MM.1S (cell line): ENCODE measurements around the gene GAPDHS.
A peak's percentile ranks its signal among the peaks of the same experiment; 100 is the strongest.

Experiments used
- CTCF ChIP-seq: fragments of 300-600 bp; sonication (generic); IDR thresholded peaks from 2 replicates; pipeline ENCODE4 v1.5.1; 2016; ENCODE audit warnings: antibody characterized with exemption, low read length, mixed read lengths
- EZH2 ChIP-seq: fragments of 300-600 bp; sonication (generic); optimal IDR thresholded peaks from 2 replicates; pipeline ENCODE3; 2017; ENCODE audit warnings: low read depth, mild to moderate bottlenecking, antibody characterized with exemption, low read length, mixed read lengths
- EZH2phosphoT487 ChIP-seq: fragments of 300-600 bp; sonication (generic); IDR thresholded peaks from 2 replicates; pipeline ENCODE4 v1.6.1; 2018; ENCODE audit warnings: antibody characterized with exemption, low read length

- TF ChIP-seq CTCF = no peak
- no peak for TF ChIP-seq EZH2phosphoT487
- TF ChIP-seq EZH2 = peak; percentile 72
These were observed 25.1 kb upstream of the GAPDHS start for GRCh38 chr19:35508129-35508528.
